OCI-LY3 (cell line): ENCODE measurements around the gene IGF2BP3.

ENCODE experiments used
- H2AFZ ChIP-seq: fragments of 200-600, 300-600 bp; shearing (Covaris generic); 2 replicates; pipeline ENCODE4 v1.6.0; 2014; ENCODE audit warnings: antibody characterized with exemption, low read depth, low read length
- H3K27ac ChIP-seq: fragments of 200-600, 300-600 bp; sonication (generic); 2 replicates; pipeline ENCODE4 v1.5.1; 2014; ENCODE audit warnings: mild to moderate bottlenecking, low read length, moderate library complexity, mixed read lengths
- H3K27me3 ChIP-seq: fragments of 200-600, 300-600 bp; sonication (generic); 2 replicates; pipeline ENCODE4 v1.6.1; 2014; ENCODE audit warnings: low read depth, low read length, mixed read lengths
- H3K36me3 ChIP-seq: fragments of 200-600, 300-600 bp; sonication (generic); replicated peaks from 2 replicates; pipeline ENCODE3; 2014; ENCODE audit warnings: low read depth, low read length, mixed read lengths
- H3K4me1 ChIP-seq: fragments of 300-600, 200-600 bp; sonication (generic); 2 replicates; pipeline ENCODE4 v1.6.1; 2014; ENCODE audit warnings: low read length, mixed read lengths
- H3K4me2 ChIP-seq: fragments of 200-600, 300-600 bp; sonication (generic); 2 replicates; pipeline ENCODE4 v1.6.1; 2014; ENCODE audit warnings: low read length, mixed read lengths
- H3K4me3 ChIP-seq: fragments of 300-600, 200-600 bp; sonication (generic); 2 replicates; pipeline ENCODE4 v1.5.1; 2014; ENCODE audit warnings: antibody characterized with exemption, mild to moderate bottlenecking, low read length, moderate library complexity
- H3K79me2 ChIP-seq: fragments of 300-600, 200-600 bp; shearing (Covaris generic); 2 replicates; pipeline ENCODE4 v1.6.1; 2014; ENCODE audit warnings: mild to moderate bottlenecking, low read length, mixed read lengths
- H3K9ac ChIP-seq: fragments of 300-600, 200-600 bp; shearing (Covaris generic); 2 replicates; pipeline ENCODE4 v1.6.0; 2014; ENCODE audit warnings: mild to moderate bottlenecking, low read length, moderate library complexity
- H3K9me3 ChIP-seq: fragments of 200-600, 300-600 bp; shearing (Covaris generic); 2 replicates; pipeline ENCODE4 v1.6.1; 2014; ENCODE audit warnings: low read length, mixed read lengths; ENCODE audit not compliant: insufficient read depth
- H4K20me1 ChIP-seq: fragments of 200-600, 300-600 bp; sonication (generic); 2 replicates; pipeline ENCODE4 v1.6.1; 2016; ENCODE audit warnings: low read length, mixed read lengths; ENCODE audit not compliant: insufficient read depth
- CTCF ChIP-seq: fragments of 200-600, 300-600 bp; sonication (generic); IDR thresholded peaks from 2 replicates; pipeline ENCODE4 v1.5.1; 2014; ENCODE audit warnings: antibody characterized with exemption, low read length, low read depth
- EZH2phosphoT487 ChIP-seq: fragments of 200-600 bp; shearing (Covaris generic); IDR thresholded peaks from 2 replicates; pipeline ENCODE4 v1.6.1; 2018; ENCODE audit warnings: antibody characterized with exemption, mixed run types, low read depth

The IGF2BP3 gene

DNA sequence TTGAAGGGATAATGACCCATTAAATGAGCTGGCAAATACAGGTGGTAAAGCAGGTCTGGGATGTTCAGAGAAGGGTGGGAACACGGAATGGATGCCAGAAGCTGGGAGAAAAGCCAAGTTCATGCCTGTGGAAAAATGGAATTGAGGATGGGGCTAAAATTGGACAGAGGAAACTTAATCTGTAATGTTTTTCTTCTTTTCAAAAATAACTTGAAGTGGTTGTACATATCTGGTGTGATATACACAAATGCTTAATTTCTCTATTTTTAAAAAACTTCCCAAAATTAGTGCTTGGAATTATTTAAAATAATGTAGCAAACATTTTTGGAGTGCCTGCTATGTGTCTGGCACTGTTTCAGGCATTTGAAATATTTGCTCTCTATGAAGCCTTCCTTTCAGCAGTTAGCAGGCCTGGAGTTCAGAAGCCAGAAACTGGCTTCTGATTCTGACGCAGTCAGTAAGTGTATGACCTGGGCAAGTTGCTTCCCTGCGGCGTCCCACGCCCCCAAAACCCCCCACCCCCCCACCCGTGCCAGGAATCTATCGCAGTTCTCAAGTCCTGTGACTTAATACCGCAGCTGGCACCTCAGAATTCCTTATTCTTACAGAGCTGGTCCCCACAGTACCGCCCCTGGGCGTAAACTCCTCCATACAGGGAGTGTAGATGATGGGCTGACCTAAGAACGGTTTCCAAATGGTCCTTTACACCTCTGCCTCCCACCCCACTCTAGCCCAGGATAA is 172.0 kb downstream of the IGF2BP3 start:
- peak overlapping the region; percentile 69 for H3K9ac ChIP-seq
- H4K20me1 ChIP-seq = no peaks in the 10 kb centered on the region; the same call in 1 of the 2 replicates
- peak overlapping the region; percentile 50 for H3K27ac ChIP-seq
- H3K79me2 ChIP-seq = peaks cover 37% of the 10 kb centered on the region
- H3K4me3 ChIP-seq = peak overlapping the region; percentile 95
- TF ChIP-seq CTCF (no peak), EZH2phosphoT487 (no peak)
- peaks cover 11% of the 10 kb centered on the region; the same call in 1 of the 2 replicates for H3K4me1 ChIP-seq
- H2AFZ ChIP-seq = peak overlapping the region; percentile 77
- no peaks in the 10 kb centered on the region for H3K27me3 ChIP-seq
- peaks cover 8% of the 10 kb centered on the region for H3K36me3 ChIP-seq
- H3K4me2 ChIP-seq = peak overlapping the region; percentile 92
- no peaks in the 10 kb centered on the region for H3K9me3 ChIP-seq

DNA sequence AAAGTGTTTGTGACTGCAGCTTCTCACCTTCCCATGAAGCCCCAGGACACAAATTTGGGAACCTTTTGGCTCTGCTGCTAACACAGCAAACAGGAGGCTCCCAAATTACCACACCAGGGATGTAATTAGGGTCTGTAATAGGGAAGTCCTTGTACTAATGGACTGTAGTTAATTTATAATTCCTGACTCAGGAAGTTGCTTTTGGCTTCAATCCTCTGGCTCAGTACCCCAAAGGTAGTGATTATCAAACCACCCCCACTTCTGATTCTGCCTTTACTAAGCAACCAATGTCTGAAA is 174.9 kb downstream of the IGF2BP3 start:
- H4K20me1 ChIP-seq = no peaks in the 10 kb centered on the region; the same call in 1 of the 2 replicates
- H3K9me3 ChIP-seq = no peaks in the 10 kb centered on the region
- no peaks in the 10 kb centered on the region for H3K36me3 ChIP-seq
- no peak overlapping the region for H3K4me3 ChIP-seq
- H3K27me3 ChIP-seq = no peaks in the 10 kb centered on the region
- H3K4me1 ChIP-seq = peaks cover 7% of the 10 kb centered on the region; the same call in 1 of the 2 replicates
- no peak overlapping the region for H3K4me2 ChIP-seq
- no peak for TF ChIP-seq EZH2phosphoT487
- no peak for TF ChIP-seq CTCF
- no peak overlapping the region for H3K9ac ChIP-seq
- peaks cover 12% of the 10 kb centered on the region for H3K79me2 ChIP-seq
- H3K27ac ChIP-seq = no peak overlapping the region
- no peak overlapping the region for H2AFZ ChIP-seq

DNA sequence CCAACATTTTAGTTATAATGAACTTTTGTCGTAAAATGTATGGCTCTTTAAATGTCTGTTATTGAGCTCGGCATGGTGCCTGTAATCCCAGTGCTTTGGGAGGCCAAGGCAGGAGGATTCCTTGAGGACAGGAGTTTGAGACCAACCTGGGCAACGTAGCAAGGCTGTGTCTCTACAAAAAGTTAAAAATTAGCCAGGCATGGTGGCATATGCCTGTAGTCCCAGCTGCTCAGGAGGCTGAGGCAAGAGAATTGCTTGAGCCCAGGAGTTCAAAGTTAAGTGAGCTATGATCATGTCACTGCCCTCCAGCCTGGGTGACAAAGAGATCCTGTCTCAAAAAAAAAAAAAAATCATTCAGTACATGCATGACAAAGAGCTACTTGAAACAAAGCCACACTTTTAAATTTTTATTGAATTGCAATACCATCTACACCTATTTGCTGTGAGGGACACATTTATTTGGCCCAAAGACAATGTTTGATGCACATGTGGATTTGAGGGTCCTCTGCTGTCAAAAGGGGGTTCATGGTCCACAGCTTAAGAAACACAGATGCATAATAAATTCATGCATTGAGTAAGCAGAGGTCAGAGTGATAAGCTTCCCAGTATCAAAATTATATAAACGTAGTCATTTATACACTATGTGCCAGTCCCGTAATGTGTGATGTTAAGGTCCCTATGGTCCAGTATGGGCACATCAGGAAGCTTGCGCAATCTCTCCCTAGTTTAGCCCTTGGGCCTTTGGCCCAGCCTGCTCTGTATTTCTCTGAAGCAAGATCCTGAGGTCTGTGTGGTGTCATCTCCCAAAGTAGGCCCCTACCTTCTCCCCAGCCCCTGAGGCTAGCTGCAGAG is 175.5 kb downstream of the IGF2BP3 start:
- no peaks in the 10 kb centered on the region for H3K36me3 ChIP-seq
- H3K79me2 ChIP-seq = peaks cover 7% of the 10 kb centered on the region
- H3K27ac ChIP-seq = no peak overlapping the region
- H3K4me1 ChIP-seq = peaks cover 3% of the 10 kb centered on the region; the same call in 1 of the 2 replicates
- no peaks in the 10 kb centered on the region for H3K9me3 ChIP-seq
- H3K27me3 ChIP-seq = no peaks in the 10 kb centered on the region
- no peak overlapping the region for H3K4me3 ChIP-seq
- no peaks in the 10 kb centered on the region for H4K20me1 ChIP-seq
- no peak overlapping the region for H3K4me2 ChIP-seq
- TF ChIP-seq EZH2phosphoT487 = no peak
- no peak for TF ChIP-seq CTCF
- no peak overlapping the region for H2AFZ ChIP-seq
- no peak overlapping the region for H3K9ac ChIP-seq

DNA sequence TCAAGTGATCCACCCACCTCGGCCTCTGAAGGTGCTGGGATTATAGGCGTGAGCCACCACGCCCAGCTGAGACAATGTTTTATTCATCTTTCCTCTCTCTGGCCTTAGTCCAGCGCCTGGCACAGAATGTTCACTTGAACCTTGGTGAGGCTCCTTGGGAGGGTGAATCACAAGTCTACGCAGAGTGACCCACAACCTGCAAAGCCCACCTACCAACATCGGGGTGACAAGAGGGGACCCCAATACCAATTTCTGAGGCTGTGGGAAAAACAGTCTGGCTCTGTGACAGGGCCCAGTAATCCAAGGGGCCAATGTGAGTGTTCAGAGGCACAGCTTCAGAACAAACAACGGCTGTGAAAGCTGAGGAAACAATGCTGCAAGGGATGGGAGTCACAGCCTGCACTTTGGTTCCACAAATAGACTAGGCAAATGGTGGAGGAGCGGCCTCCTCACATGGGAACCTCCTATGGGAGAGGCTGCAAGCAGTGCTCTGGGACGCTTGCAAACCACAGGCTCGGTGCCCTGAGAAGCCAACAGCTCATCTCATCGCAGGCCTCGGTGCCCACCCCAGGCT is 176.7 kb downstream of the IGF2BP3 start:
- no peaks in the 10 kb centered on the region for H3K79me2 ChIP-seq
- no peak overlapping the region for H3K4me2 ChIP-seq
- H3K27ac ChIP-seq = no peak overlapping the region

More for the DNA sequence above, 176.7 kb downstream of the IGF2BP3 start:
- Histone ChIP-seq H2AFZ (no peak overlapping the region), H3K4me3 (no peak overlapping the region), H3K9ac (no peak overlapping the region), H3K36me3 (no peaks in the 10 kb centered on the region), H3K4me1 (peaks cover 1% of the 10 kb centered on the region; the same call in 1 of the 2 replicates), H3K9me3 (no peaks in the 10 kb centered on the region), H4K20me1 (no peaks in the 10 kb centered on the region), H3K27me3 (no peaks in the 10 kb centered on the region)
- TF ChIP-seq CTCF = no peak
- TF ChIP-seq EZH2phosphoT487 = no peak
